HG02678 (cell line): ENCODE results near the gene NPIPB13.
"Not testable (repeated sequence)": the region's sequence is repeated elsewhere in the genome, so short reads cannot be mapped to it uniquely, and the experiment has no call there.

Experiments
- ATAC-seq: cut with Tn5 transposase; IDR thresholded peaks from one replicate; pipeline ENCODE4 v1.9.1; 2021; ENCODE audit warnings: mild to moderate bottlenecking, moderate library complexity; ENCODE audit not compliant: unreplicated experiment

NPIPB13 gene

DNA sequence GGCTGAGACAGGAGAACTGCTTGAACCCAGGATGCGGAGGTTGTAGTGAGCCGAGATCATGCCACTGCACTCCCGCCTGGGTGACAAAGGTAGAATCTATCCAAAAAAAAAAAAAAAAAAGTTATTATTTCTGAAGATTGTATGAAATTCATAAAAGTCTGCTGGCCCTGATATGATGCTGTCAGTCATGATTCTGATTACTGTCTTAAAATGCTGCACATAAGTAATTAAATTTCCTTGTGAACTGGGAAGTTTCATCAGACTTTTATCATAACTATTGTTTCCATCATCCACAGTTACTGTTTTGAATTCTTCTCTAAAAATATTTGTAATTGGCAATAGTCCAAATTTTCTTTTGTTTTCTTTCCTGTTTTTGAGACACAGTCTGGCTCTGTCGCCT, at the start of gene NPIPB13:
Gene NPIPB13 (minus strand): TSS at position 101 of the 400 bp plus-strand sequence. CDS start 2,906 bp downstream, outside the sequence.
- ATAC-seq: not testable (repeated sequence)

DNA sequence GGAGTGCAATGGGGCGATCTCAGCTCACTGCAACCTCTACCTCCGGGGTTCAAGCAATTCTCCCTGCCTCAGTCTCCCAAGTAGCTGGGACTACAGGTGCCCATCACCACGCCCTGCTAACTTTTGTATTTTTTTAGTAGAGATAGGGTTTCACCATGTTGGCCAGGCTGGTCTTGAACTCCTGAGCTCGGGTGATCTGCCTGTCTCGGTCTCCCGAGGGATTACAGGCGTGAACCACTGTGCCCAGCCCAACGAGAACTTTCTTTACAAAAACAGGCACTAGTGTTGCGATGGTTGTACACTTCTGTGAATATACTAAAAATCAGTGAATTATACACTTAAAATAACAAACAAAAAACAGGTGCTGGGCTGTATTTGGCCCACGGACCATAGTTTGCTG, 34.1 kb upstream of the NPIPB13 start:
- ATAC-seq: not testable (repeated sequence)

DNA sequence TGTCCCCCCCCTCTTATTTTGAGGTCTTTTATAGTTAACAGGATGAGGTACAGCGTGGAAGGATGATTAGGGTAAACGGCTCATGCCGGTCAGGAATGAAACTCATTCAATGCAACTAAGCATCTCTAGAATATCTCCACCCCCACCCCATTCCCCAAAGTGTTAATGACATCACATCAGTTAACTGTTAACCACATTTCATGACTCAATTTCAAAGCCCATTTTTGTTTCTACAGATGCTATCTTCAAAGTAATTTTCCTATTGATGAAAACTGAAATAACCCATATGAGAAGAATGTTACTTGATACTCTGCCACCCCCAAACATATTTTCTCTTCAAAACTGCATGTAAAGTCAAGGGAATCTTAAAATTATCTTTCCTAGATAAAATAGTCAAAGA, 30.2 kb upstream of the NPIPB13 start:
- not testable (repeated sequence) for ATAC-seq

DNA sequence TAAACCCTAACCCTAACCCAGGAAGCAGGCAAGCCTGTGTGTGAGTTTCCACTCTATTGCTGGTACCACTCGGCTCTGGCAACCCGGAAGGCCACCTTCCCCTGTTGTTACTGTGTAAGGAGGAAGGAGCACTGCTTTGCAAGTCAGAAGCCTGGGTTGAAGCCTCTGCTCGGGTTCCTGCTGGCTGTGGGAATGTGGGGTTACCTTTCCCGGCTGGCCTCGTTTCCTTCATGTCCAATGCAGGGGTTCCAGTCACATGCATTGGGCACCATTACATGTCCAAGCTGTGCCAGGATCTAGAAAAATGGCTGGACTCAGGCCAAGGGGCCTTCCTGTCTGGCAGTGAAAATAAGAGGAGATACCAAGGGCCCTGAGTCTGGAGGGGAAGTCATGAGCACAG, 31.2 kb downstream of the NPIPB13 start:
- ATAC-seq: not testable (repeated sequence)

DNA sequence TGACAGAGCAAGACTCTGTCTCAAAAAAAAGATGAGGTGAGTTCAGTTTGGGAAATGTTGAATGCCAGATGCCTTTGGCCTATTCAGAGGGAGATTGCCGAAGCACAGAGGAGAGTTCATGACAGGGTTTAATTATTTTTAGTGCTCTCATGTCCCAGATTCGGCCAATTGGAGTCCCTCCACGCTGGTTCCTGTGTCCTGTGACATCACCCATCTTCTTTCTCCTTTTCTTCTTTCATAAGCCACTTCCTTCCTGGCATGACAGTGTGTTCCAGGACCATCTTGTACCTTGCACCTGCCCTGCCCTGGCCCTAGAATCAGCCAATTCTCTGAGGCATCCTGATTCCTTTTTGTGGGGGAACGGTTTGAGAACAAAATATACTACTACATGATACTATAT, 36.9 kb downstream of the NPIPB13 start:
- ATAC-seq: not testable (repeated sequence)

DNA sequence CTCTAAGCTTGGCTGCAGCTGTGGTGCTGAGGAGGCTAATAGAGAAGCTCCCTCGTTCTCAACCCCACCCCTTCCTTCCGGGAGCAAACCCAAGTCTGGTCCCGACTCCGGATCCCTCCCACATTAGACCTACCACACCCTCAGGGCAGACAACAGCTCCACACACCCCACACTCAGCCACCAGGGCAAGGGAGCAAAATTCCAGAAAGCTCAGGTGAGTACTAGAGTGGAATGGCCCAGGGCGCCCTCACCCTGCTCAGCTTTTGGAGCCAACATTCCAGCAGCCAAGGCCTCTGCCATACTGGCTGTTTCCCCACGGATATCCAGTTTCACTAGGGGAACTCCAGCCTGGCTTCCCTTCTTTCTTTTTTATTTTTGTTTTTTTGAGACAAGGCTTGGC, 39.2 kb downstream of the NPIPB13 start:
- ATAC-seq: not testable (repeated sequence)

DNA sequence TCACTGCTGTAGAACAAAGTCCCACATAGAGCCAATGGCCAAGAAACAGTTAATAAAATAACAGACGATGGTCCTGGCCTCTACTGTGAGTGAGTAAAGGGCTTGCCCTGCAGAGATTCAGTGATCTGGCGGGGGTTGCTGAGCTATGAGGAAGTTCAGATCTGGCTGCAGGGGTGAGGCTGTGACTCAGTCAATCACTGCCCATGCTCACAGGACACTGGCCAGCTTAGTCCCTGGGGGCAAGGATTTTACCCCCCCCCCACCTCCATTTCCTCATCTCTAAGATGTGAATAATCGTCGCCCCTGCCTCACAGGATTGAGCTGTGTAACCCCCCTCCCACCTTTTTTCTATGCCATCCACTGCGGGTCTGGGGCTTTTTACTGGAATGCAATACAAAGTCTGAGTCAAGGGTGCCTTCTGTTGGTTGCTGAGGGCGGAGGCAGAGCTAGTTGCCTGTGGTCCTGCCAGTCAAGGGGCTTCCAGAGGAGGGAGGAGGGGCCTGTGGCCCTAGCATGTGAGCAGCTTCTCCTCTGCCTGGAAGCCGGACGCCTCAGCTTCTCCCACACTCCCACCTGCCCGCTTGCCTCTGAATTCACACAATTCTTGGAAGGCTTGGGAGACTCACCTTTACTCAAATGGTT, 41.1 kb downstream of the NPIPB13 start:
- ATAC-seq: not testable (repeated sequence)

DNA sequence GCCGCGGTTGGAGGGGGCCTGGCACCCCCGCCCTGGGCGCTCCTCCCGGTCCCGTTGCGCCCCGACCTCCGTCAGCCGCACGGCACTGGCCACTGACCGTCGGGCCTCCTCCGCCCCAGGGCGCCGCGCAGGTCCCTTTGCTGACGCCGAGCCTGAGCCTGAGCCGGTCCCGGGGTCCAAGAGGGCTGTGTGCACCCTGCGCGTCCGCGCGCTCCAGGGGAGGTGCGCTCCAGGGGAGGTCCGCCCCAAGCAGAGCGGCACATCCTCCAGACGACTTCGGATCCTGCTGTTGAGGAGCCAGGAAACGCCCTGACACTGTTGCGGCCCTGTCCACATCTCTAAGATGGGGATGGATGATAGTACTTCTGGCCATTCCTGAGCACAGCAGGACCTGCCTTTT, 42.0 kb downstream of the NPIPB13 start:
- not testable (repeated sequence) for ATAC-seq

DNA sequence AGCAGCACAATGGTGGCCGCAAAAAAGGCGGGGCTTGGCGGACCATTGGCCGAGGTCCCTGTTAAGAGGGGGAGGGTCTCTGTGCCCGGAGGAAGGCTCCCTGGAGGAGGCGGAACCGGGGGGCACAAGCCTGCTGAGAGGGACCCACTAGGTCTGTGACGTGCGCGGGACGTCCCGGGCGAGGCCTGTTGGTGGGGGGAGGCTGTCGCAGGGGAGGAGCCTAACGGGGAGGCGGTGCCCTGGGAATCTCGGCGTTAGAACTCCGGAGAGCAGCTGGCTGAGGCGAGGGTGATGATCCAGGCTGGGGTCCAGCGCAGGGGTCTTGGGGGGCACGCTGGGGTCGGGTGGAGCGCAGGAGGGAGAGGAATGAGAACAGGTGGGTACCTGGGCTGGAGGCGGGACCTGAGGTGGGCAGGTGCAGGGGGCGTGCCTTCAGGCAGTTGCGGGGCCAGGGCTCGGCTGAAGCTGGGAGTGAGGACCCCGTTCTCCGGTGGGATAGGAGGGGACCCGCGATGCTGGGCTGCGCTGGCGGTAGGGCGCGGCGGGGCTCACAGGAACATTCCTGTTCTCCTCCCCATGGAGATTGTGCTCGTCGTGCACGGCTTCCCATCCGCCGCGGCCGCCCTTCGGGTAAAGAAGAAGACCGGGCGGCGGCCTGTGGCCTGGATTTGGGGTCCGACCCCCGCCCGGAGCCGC, 42.6 kb downstream of the NPIPB13 start:
- ATAC-seq: not testable (repeated sequence)

DNA sequence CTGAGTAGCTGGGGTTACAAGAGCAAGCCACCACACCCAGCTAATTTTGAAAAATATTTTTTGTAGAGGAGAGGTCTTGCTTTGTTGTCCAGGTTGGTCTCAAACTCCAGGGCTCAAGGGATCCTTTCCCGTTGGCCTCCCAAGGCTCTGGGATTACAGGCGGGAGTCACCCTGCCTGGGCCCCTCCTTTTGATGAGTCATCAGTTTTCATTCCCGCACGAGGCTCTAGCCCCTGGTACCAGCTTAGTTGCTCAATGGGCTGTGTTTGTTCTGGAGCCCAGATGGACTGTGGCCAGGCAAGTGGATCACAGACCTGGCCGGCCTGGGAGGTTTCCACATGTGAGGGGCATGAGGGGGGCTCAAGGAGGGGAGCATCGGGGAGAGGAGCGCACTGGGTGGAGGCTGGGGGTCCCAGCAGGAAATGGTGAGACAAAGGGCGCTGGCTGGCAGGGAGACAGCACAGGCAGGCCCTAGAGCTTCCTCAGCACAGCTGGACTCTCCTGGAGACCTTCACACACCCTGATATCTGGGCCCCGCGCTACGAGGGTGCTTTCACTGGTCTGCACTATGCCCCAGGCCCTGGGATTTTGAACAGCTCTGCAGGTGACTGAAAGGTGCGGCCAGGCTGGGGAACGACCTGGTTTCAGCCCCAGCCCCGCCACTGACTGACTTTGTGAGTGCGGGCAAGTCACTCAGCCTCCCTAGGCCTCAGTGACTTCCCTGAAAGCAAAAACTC, 48.5 kb downstream of the NPIPB13 start:
- not testable (repeated sequence) for ATAC-seq

DNA sequence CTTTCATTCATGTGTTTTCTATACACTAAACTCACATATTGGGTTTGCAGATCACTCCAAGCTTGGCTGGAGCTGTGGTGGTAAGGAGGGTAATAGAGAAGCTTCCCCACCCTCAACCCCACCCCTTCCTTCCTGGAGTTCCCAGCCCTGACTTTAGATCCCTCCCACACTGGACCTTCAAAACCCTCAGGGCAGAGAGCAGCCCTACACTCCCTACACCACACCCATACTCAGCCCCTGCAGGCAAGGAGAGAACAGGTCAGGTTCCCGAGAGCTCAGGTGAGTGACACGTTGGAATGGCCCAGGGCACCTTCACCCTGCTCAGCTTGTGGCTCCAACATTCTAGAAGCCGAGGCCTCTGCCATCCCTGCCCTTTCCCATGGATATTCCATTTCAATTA, 49.2 kb downstream of the NPIPB13 start, which contains the start of gene SULT1A3:
Gene SULT1A3 (plus strand): TSS at position 207 of the 400 bp plus-strand sequence. CDS start 1,474 bp downstream, outside the sequence.
- ATAC-seq: not testable (repeated sequence)
